Activated CD4-positive, alpha-beta memory T cell treated with anti-CD3 and anti-CD28 coated beads, Interleukin-2, amount 10 ng/mL, durations not matched to agents 7 days and 5 days (primary cell): ENCODE data around the gene TBXAS1. TPM values are rescaled to one million over a fixed set of nuclear protein-coding genes. Genes with fewer than 3 reads are reported as not detected.
"Not testable (repeated sequence)": the region's sequence is repeated elsewhere in the genome, so short reads cannot be mapped to it uniquely, and the experiment has no call there.

ENCODE experiments used
- CTCF ChIA-PET: fragments of 350-600 bp; sonication (Branson Sonifier 250); formaldehyde crosslinking; loops from one replicate; lab custom pipeline; 2021; ENCODE audit warnings: antibody characterized with exemption, inconsistent platforms; lab: Charles Lee
- POLR2A ChIA-PET: fragments of 350-600 bp; sonication (Branson Sonifier 250); formaldehyde crosslinking; loops from one replicate; lab custom pipeline; 2021; ENCODE audit warnings: antibody characterized with exemption; lab: Charles Lee
- DNase-seq: peaks from one replicate; pipeline ENCODE4 v3.0.0-alpha.2; 2020
- H3K27ac Mint-ChIP-seq: one replicate; pipeline ENCODE4 v1.8.0; 2021; ENCODE audit warnings: mild to moderate bottlenecking, mixed read lengths
- H3K27me3 Mint-ChIP-seq: one replicate; pipeline ENCODE4 v1.8.0; 2021; ENCODE audit warnings: mixed read lengths
- H3K36me3 Mint-ChIP-seq: one replicate; pipeline ENCODE4 v1.8.0; 2021; ENCODE audit warnings: low read depth, mixed read lengths
- H3K4me1 Mint-ChIP-seq: one replicate; pipeline ENCODE4 v1.8.0; 2021; ENCODE audit warnings: mixed read lengths
- H3K4me3 Mint-ChIP-seq: one replicate; pipeline ENCODE4 v1.8.0; 2021; ENCODE audit warnings: mild to moderate bottlenecking, mixed read lengths
- H3K9me3 Mint-ChIP-seq: one replicate; pipeline ENCODE4 v1.8.0; 2021; ENCODE audit warnings: mixed read lengths
- total RNA-seq, 2 experiments: library from RNA; stranded (reverse); gene quantifications; one replicate each; pipeline ENCODE4 v1.2.3, GENCODE V29; 2021

Gene TBXAS1
- total RNA-seq, 2 experiments from 2014 or later: 27.4 to 28.7 TPM

GRCh38 chr7:139830782-139831501 lies 1.9 kb downstream of the TBXAS1 start:
- Mint-ChIP-seq H3K4me3 (peak overlapping the region; percentile 81), H3K4me1 (peaks cover 28% of the 10 kb centered on the region), H3K36me3 (peaks cover 39% of the 10 kb centered on the region), H3K9me3 (peaks cover 33% of the 10 kb centered on the region), H3K27ac (peak overlapping the region; percentile 90), H3K27me3 (peaks cover 12% of the 10 kb centered on the region)
- ChIA-PET CTCF (no interaction called here), POLR2A (interaction anchor here (0.7 to 1.9 kb wide), 8 partner anchors 12 to 843 kb away, joined by 3 to 5 read pairs (median 4); no protein-coding TSS in a partner anchor)
- peak; percentile 20 for DNase-seq

- DNase-seq, CTCF ChIA-PET: not testable (repeated sequence)
- H3K9me3 Mint-ChIP-seq: peaks cover 50% of the 10 kb centered on the region
Observed at GRCh38 chr7:139835848-139836247, 6.8 kb downstream of the TBXAS1 start.

GRCh38 chr7:139837291-139837690 lies 8.2 kb downstream of the TBXAS1 start:
- H3K27me3 Mint-ChIP-seq, POLR2A ChIA-PET, H3K27ac Mint-ChIP-seq, CTCF ChIA-PET, H3K4me3 Mint-ChIP-seq, H3K4me1 Mint-ChIP-seq, DNase-seq: not testable (repeated sequence)
- Mint-ChIP-seq H3K36me3 (peaks cover 47% of the 10 kb centered on the region), H3K9me3 (peaks cover 47% of the 10 kb centered on the region)

More at GRCh38 chr7:139835848-139836247, 6.8 kb downstream of the TBXAS1 start:
- POLR2A ChIA-PET, H3K4me1 Mint-ChIP-seq, H3K27ac Mint-ChIP-seq, H3K27me3 Mint-ChIP-seq, H3K4me3 Mint-ChIP-seq: not testable (repeated sequence)
- H3K36me3 Mint-ChIP-seq: peaks cover 59% of the 10 kb centered on the region

- Mint-ChIP-seq H3K4me1 (peaks cover 2% of the 10 kb centered on the region), H3K4me3 (no peak overlapping the region), H3K27me3 (no peaks in the 10 kb centered on the region), H3K9me3 (peaks cover 38% of the 10 kb centered on the region), H3K27ac (no peak overlapping the region), H3K36me3 (peaks cover 38% of the 10 kb centered on the region)
- POLR2A ChIA-PET: no interaction called here
- DNase-seq: no peak
- CTCF ChIA-PET: no interaction called here
Observed at GRCh38 chr7:139838276-139838675, 9.2 kb downstream of the TBXAS1 start.

- CTCF ChIA-PET: no interaction called here
- POLR2A ChIA-PET: no interaction called here
- no peak overlapping the region for H3K27ac Mint-ChIP-seq
Observed at GRCh38 chr7:139838876-139839275, 9.8 kb downstream of the TBXAS1 start.

GRCh38 chr7:139840776-139841175 lies 11.7 kb downstream of the TBXAS1 start:
- Mint-ChIP-seq H3K36me3 (peaks cover 28% of the 10 kb centered on the region), H3K4me3 (no peak overlapping the region), H3K9me3 (peaks cover 17% of the 10 kb centered on the region), H3K27me3 (peaks cover 3% of the 10 kb centered on the region), H3K4me1 (peaks cover 2% of the 10 kb centered on the region), H3K27ac (no peak overlapping the region)
- ChIA-PET CTCF (no interaction called here), POLR2A (no interaction called here)
- no peak for DNase-seq

More at GRCh38 chr7:139838876-139839275, 9.8 kb downstream of the TBXAS1 start:
- DNase-seq: no peak
- peaks cover 33% of the 10 kb centered on the region for H3K9me3 Mint-ChIP-seq
- H3K36me3 Mint-ChIP-seq: peaks cover 32% of the 10 kb centered on the region
- no peak overlapping the region for H3K4me3 Mint-ChIP-seq
- H3K27me3 Mint-ChIP-seq: no peaks in the 10 kb centered on the region
- peaks cover 2% of the 10 kb centered on the region for H3K4me1 Mint-ChIP-seq

GRCh38 chr7:139842401-139843210 lies 13.5 kb downstream of the TBXAS1 start:
- Mint-ChIP-seq H3K9me3 (peaks cover 4% of the 10 kb centered on the region), H3K4me3 (no peak overlapping the region), H3K27ac (no peak overlapping the region), H3K4me1 (peaks cover 2% of the 10 kb centered on the region), H3K27me3 (peaks cover 3% of the 10 kb centered on the region), H3K36me3 (peaks cover 24% of the 10 kb centered on the region)
- CTCF ChIA-PET: no interaction called here
- POLR2A ChIA-PET: no interaction called here
- DNase-seq: no peak

GRCh38 chr7:139843211-139843537 lies 14.1 kb downstream of the TBXAS1 start:
- H3K4me1 Mint-ChIP-seq, H3K27me3 Mint-ChIP-seq, H3K27ac Mint-ChIP-seq, CTCF ChIA-PET, H3K4me3 Mint-ChIP-seq, H3K9me3 Mint-ChIP-seq, DNase-seq, POLR2A ChIA-PET: not testable (repeated sequence)
- peaks cover 27% of the 10 kb centered on the region for H3K36me3 Mint-ChIP-seq

- peaks cover 2% of the 10 kb centered on the region for H3K4me1 Mint-ChIP-seq
- H3K4me3 Mint-ChIP-seq: no peak overlapping the region
- ChIA-PET CTCF (interaction anchor here (0.6 kb wide), 2 partner anchors 802 to 1446 kb away, joined by 3 to 4 read pairs; no protein-coding TSS in a partner anchor), POLR2A (no interaction called here)
- no peak overlapping the region for H3K27ac Mint-ChIP-seq
- H3K27me3 Mint-ChIP-seq: peaks cover 3% of the 10 kb centered on the region
- DNase-seq: no peak
- H3K9me3 Mint-ChIP-seq: peaks cover 13% of the 10 kb centered on the region
- peaks cover 28% of the 10 kb centered on the region for H3K36me3 Mint-ChIP-seq
Observed at GRCh38 chr7:139844779-139845442, 15.8 kb downstream of the TBXAS1 start.

- Mint-ChIP-seq H3K9me3 (peaks cover 13% of the 10 kb centered on the region), H3K4me3 (no peak overlapping the region), H3K27ac (no peak overlapping the region), H3K27me3 (peaks cover 3% of the 10 kb centered on the region), H3K36me3 (peaks cover 28% of the 10 kb centered on the region), H3K4me1 (peaks cover 2% of the 10 kb centered on the region)
- no peak for DNase-seq
- CTCF ChIA-PET: interaction anchor here (0.6 kb wide), 1 partner anchor 801 kb away, joined by 3 read pairs; no protein-coding TSS in a partner anchor
- POLR2A ChIA-PET: no interaction called here
Observed at GRCh38 chr7:139845443-139845805, 16.4 kb downstream of the TBXAS1 start.

- peaks cover 13% of the 10 kb centered on the region for H3K9me3 Mint-ChIP-seq
- H3K4me1 Mint-ChIP-seq: peaks cover 2% of the 10 kb centered on the region
- no peak overlapping the region for H3K27ac Mint-ChIP-seq
- no peak for DNase-seq
- no peak overlapping the region for H3K4me3 Mint-ChIP-seq
- H3K36me3 Mint-ChIP-seq: peaks cover 28% of the 10 kb centered on the region
- peaks cover 3% of the 10 kb centered on the region for H3K27me3 Mint-ChIP-seq
- CTCF ChIA-PET: no interaction called here
- POLR2A ChIA-PET: no interaction called here
Observed at GRCh38 chr7:139846297-139846696, 17.2 kb downstream of the TBXAS1 start.

GRCh38 chr7:139848274-139848673 lies 19.2 kb downstream of the TBXAS1 start:
- peaks cover 13% of the 10 kb centered on the region for H3K9me3 Mint-ChIP-seq
- H3K4me1 Mint-ChIP-seq: no peaks in the 10 kb centered on the region
- peaks cover 3% of the 10 kb centered on the region for H3K27me3 Mint-ChIP-seq
- DNase-seq: no peak
- H3K4me3 Mint-ChIP-seq: no peak overlapping the region
- H3K36me3 Mint-ChIP-seq: peaks cover 26% of the 10 kb centered on the region
- H3K27ac Mint-ChIP-seq: no peak overlapping the region
- ChIA-PET CTCF (no interaction called here), POLR2A (no interaction called here)

GRCh38 chr7:139850906-139851305 lies 21.8 kb downstream of the TBXAS1 start:
- Mint-ChIP-seq H3K36me3 (peaks cover 30% of the 10 kb centered on the region), H3K27ac (no peak overlapping the region), H3K9me3 (peaks cover 13% of the 10 kb centered on the region), H3K4me3 (no peak overlapping the region), H3K27me3 (no peaks in the 10 kb centered on the region), H3K4me1 (peaks cover 19% of the 10 kb centered on the region)
- ChIA-PET POLR2A (no interaction called here), CTCF (no interaction called here)
- DNase-seq: no peak
